Erythroblast (primary cell): ENCODE data around the gene PXMP4.

Experiments
- GATA1 ChIP-seq: IDR thresholded peaks from 2 replicates; pipeline ENCODE4 v1.6.1; 2011; ENCODE audit warnings: low read depth, mild to moderate bottlenecking, control low read depth, low read length, moderate library complexity
- POLR2A ChIP-seq: IDR thresholded peaks from 2 replicates; pipeline ENCODE4 v1.6.1; 2011; ENCODE audit warnings: mild to moderate bottlenecking, low read length

DNA sequence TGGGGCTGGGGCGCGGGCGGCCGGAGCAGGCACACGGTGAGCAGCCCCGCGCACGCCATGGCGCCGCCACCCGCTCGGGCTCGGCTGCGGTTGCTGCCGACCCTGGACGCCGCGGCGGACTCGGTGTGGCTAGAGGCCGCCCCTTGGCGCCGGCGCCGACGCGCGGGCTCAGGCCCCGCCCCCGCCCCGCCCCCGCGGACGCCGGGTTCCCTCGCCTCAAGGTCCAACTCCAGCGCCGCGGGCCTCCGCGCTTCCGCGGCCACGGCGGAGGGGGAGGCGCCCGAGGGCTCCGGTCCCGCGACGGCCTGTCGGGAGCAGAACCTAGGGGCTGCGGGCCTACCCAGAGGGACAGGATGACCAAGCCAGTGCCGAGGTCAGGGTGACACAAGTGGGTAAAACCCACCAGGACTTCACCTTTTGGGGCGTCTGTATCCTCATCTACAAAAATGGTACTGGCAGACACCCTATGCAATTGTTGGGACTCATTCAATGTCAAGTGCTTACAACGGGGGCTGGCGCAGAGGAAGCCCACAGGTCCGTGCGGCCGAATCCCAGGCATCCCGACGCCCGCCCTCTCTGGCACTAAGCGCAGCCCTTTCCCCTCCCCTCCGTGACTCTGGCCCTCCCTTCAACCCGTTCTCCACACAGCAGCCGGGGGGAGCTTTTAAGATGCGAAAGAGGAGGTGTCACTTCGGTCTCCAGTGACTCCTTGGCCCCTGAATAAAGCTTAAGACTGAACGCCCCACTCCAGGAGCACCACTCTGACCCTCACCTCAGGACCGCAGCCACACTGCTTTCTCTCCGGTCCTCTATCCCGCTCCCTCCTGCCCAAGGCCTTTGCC, 45.6 kb downstream of the PXMP4 start, which contains the start of gene NECAB3:
- peak; percentile 29 for TF ChIP-seq POLR2A
- TF ChIP-seq GATA1: no peak
